HG02678 (cell line): ENCODE data around the gene SELENOW.

Source experiments
- ATAC-seq: cut with Tn5 transposase; IDR thresholded peaks from one replicate; pipeline ENCODE4 v1.9.1; 2021; ENCODE audit warnings: mild to moderate bottlenecking, moderate library complexity; ENCODE audit not compliant: unreplicated experiment

The SELENOW gene

GRCh38 chr19:47819858-47820257, 41.4 kb downstream of the SELENOW start:
- ATAC-seq, result no peak

DNA sequence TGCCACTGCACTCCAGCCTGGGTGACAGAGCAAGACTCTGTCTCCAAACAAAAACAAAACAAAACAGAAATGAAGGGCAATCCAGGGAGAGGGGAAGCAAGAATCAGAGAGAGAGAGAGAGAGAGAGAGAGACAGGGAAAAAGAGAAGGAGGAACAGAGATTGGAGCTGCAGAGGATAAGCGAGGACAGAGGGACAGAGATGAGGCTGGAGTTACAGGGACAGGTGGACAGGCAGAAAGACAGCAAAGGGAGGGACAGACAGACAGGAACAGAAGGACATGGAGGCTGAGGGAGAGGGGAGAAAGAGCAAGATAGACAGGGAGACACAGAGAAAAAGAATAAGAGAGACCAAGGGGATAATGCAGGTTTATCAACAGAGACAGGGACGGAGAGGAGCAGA, 41.9 kb downstream of the SELENOW start:
- ATAC-seq, result no peak

GRCh38 chr19:47821460-47822020, 43.0 kb downstream of the SELENOW start, which contains the start of gene CRX:
TSS of gene CRX (plus strand) at chr19:47821937. CDS start at chr19:47834444, 12,507 bp downstream.
- no peak for ATAC-seq

GRCh38 chr19:47824396-47824795, 45.9 kb downstream of the SELENOW start:
- no peak for ATAC-seq

- no peak for ATAC-seq
Measured at GRCh38 chr19:47826800-47827199, 48.3 kb downstream of the SELENOW start.

DNA sequence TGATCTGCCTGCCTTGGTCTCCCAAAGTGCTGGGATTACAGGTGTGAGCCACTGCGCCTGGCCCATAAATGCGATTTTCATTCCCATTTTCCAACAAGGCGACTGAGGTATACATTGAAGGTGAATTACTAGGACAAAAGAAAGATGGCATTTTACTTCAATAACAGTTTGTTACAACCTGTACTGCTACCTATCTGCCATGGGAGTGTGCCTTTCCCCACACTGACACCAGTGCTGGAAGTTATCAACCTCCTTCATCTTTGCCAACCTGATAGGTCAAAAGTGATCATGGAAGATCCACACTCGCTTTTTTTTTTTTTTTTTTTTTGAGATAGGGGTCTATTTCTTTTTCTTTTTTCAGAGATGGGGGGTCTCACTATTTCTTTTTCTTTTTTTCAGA, 54.2 kb downstream of the SELENOW start:
- ATAC-seq, result no peak
